ENCODE results near the gene BANP.
A peak's percentile ranks its signal among the peaks of the same experiment; 100 is the strongest.

The BANP gene

DNA sequence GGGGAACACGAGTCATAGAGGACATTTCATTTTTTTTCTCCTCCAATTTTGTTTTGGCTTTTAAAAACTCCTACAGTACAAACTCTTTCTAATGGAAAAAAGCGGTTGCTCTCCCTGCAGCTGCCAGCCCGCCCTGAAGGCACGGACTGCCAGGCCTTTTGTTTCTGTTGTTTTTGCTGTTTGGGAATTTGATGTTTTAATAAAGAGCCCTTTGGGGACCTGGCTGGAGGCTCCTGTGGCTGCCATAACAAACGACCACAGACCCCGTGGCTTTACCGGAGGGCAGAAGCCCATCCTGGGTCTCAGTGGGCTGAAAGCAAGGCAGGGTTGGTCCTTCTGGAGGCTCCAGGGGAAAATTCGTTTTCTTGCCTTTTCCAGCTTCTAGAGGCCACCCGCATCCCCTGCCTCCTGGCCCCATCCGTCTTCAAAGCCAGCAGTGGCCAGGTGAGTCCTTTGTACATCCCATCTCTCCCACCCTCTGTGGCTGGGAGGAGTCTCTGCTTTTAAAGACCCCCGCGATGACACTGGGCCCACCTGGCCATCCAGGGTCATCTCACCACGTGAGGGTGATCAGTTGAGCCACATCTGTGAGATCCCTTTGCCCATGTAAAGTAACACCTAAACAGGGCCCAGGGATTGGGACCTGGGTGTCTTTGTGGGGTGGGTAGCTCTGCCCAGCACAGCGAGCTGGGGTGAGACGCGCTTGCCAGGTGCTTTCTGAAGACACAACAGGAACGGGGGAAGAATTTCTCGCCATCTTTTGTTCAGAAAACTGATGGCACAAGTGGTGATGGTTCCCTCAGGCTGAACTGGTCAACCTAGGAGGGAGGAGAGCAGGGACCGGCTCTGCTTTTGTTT lies 113.9 kb downstream of the BANP start:
- H3K9me2 ChIP-seq (ENCODE audit: low read depth, low read length), result no peaks in the 10 kb centered on the region
- H3K9me3 ChIP-seq (ENCODE audit: low read length), result no peaks in the 10 kb centered on the region
- no peak overlapping the region for H3K4me2 ChIP-seq (ENCODE audit: low read length)
- H3K4me1 ChIP-seq (ENCODE audit: insufficient read depth, low read length, severe bottlenecking), result peaks cover 49% of the 10 kb centered on the region
- H3F3A ChIP-seq (ENCODE audit: insufficient read depth, low read length), result no peaks in the 10 kb centered on the region; the same call in 1 of the 2 replicates
- no peak overlapping the region for H3K9ac ChIP-seq (ENCODE audit: low read length)
- H3K79me2 ChIP-seq (ENCODE audit: insufficient read depth, low read length), result no peaks in the 10 kb centered on the region
- H3K36me3 ChIP-seq (ENCODE audit: insufficient read depth, low read length), result peaks cover 10% of the 10 kb centered on the region
- peak overlapping the region; percentile 98 for H3K27ac ChIP-seq (ENCODE audit: low read depth, low read length, poor library complexity, severe bottlenecking)
- H3K4me3 ChIP-seq (ENCODE audit: low read depth, low read length, poor library complexity, severe bottlenecking), result no peak overlapping the region
- H2AFZ ChIP-seq (ENCODE audit: low read length), result no peak overlapping the region
- TF ChIP-seq CTCF (IDR thresholded peaks at IDR 0.05; ENCODE audit: low read length) (no peak), EZH2 (IDR thresholded peaks at IDR 0.05; ENCODE audit: borderline replicate concordance, low read length) (no peak)
- H4K20me1 ChIP-seq (ENCODE audit: insufficient read depth, low read length), result no peaks in the 10 kb centered on the region
- no peaks in the 10 kb centered on the region for H3K27me3 ChIP-seq (ENCODE audit: insufficient read depth, low read length)

DNA sequence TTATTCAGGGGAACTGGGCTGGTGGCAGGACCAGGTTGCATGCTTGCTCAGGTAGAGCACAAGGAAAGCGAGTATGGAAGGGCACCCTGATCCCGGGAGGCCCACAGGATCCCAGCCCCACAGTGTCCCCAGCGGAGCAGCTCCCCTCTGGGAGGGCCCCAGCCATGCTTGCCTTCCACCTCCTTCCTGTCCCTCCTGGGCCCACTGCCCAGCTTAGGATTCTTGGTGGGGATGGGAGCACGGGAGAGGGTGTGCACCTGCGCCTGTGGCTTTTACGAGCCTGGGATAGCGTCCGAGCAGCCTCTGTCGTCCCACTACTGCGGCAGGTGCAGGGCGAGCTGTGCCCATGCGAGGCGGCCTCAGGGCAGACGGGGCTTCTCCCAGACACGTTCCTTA lies 114.5 kb downstream of the BANP start:
- H3K4me3 ChIP-seq (ENCODE audit: low read depth, low read length, poor library complexity, severe bottlenecking), result no peak overlapping the region
- H3K4me1 ChIP-seq (ENCODE audit: insufficient read depth, low read length, severe bottlenecking), result peaks cover 55% of the 10 kb centered on the region
- no peak for TF ChIP-seq CTCF (IDR thresholded peaks at IDR 0.05; ENCODE audit: low read length)
- no peak overlapping the region; the same call in 1 of the 2 replicates for H3K9ac ChIP-seq (ENCODE audit: low read length)
- H4K20me1 ChIP-seq (ENCODE audit: insufficient read depth, low read length), result no peaks in the 10 kb centered on the region
- H3K9me2 ChIP-seq (ENCODE audit: low read depth, low read length), result no peaks in the 10 kb centered on the region
- H3K27ac ChIP-seq (ENCODE audit: low read depth, low read length, poor library complexity, severe bottlenecking), result peak overlapping the region; percentile 98
- no peaks in the 10 kb centered on the region for H3K79me2 ChIP-seq (ENCODE audit: insufficient read depth, low read length)
- H3K36me3 ChIP-seq (ENCODE audit: insufficient read depth, low read length), result peaks cover 9% of the 10 kb centered on the region
- no peak overlapping the region for H3K4me2 ChIP-seq (ENCODE audit: low read length)
- H3K27me3 ChIP-seq (ENCODE audit: insufficient read depth, low read length), result no peaks in the 10 kb centered on the region
- H3K9me3 ChIP-seq (ENCODE audit: low read length), result no peaks in the 10 kb centered on the region
- H3F3A ChIP-seq (ENCODE audit: insufficient read depth, low read length), result no peaks in the 10 kb centered on the region; the same call in 1 of the 2 replicates
- H2AFZ ChIP-seq (ENCODE audit: low read length), result no peak overlapping the region

- no peaks in the 10 kb centered on the region for H4K20me1 ChIP-seq (ENCODE audit: insufficient read depth, low read length)
- H3K4me1 ChIP-seq (ENCODE audit: insufficient read depth, low read length, severe bottlenecking), result peaks cover 60% of the 10 kb centered on the region
- no peak overlapping the region for H2AFZ ChIP-seq (ENCODE audit: low read length)
- no peaks in the 10 kb centered on the region for H3K27me3 ChIP-seq (ENCODE audit: insufficient read depth, low read length)
- TF ChIP-seq EZH2 (IDR thresholded peaks at IDR 0.05; ENCODE audit: borderline replicate concordance, low read length) (no peak), CTCF (IDR thresholded peaks at IDR 0.05; ENCODE audit: low read length) (no peak)
- H3K79me2 ChIP-seq (ENCODE audit: insufficient read depth, low read length), result no peaks in the 10 kb centered on the region
- H3K9me2 ChIP-seq (ENCODE audit: low read depth, low read length), result no peaks in the 10 kb centered on the region
- no peak overlapping the region; the same call in 1 of the 2 replicates for H3K4me2 ChIP-seq (ENCODE audit: low read length)
- peak overlapping the region; percentile 70 for H3K9ac ChIP-seq (ENCODE audit: low read length)
- H3K9me3 ChIP-seq (ENCODE audit: low read length), result no peaks in the 10 kb centered on the region
- H3K4me3 ChIP-seq (ENCODE audit: low read depth, low read length, poor library complexity, severe bottlenecking), result no peak overlapping the region
- no peaks in the 10 kb centered on the region; the same call in 1 of the 2 replicates for H3F3A ChIP-seq (ENCODE audit: insufficient read depth, low read length)
- peaks cover 9% of the 10 kb centered on the region for H3K36me3 ChIP-seq (ENCODE audit: insufficient read depth, low read length)
- H3K27ac ChIP-seq (ENCODE audit: low read depth, low read length, poor library complexity, severe bottlenecking), result peak overlapping the region; percentile 98
These were observed 115.0 kb downstream of the BANP start for GRCh38 chr16:88066234-88066633.

Data from OCI-LY1 (cell line).